ENCODE data around the gene SEMA5A. TPM values are rescaled to one million over a fixed set of nuclear protein-coding genes. Genes with fewer than 3 reads are reported as not detected.

SEMA5A gene
- polyA plus RNA-seq, 6 donors from 2014 or later, result not detected

DNA sequence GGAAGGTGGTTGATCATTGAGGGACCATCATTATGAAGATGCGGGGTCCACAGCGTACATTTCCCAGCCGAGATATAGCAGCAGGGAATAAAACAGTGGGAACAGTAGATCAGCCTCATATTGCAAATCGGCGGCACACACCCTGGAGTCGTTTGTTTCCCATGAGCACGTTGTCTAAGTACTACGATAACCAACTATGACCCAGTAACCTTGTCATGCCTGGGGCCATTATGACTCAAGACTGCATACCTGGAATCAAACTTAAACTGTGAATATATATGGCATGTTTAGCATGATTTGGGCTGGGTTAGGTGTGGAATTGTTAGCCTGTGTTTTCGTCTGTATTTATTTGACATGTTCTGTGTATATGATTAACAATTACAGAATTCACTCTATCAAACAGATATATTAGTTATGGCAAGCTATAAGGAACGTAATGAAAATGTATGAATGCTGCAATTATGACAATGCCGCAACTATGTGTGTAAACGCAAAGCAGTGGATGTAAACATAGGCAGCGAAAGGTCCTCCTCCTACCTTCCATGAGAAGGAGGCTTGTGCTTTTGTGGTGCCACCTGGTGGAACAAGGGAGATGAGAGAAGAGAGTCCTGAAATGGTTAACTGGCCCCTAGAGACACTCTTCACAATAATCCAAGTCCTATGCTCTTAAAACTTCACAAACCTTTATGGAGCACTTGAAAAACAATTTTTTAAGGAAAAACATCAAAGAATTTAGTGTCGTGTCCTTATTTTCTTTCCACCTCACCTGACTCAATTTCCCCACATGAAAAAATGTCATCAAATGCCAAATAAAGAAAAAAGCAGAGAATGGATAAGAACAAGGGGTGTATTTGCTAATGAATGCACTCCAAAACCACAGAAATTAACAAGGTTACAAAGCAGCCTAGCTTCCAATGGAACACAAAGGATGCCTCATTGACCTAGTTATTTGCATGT is 47.1 kb downstream of the SEMA5A start:
- Mint-ChIP-seq H3K9me3 (peaks cover 0 to 5% (median 0%) of the 10 kb centered on the region in 7 donors), H3K27ac (peak overlapping the region in 1 of 6 donors; percentile 41), H3K4me3 (no peak overlapping the region), H3K27me3 (no peaks in the 10 kb centered on the region), H3K4me1 (no peaks in the 10 kb centered on the region), H3K36me3 (no peaks in the 10 kb centered on the region)
- ATAC-seq (ENCODE audit: low read depth in 2 of 2) (no peak), DNase-seq (no peak)

- Mint-ChIP-seq H3K4me3 (no peak overlapping the region), H3K27me3 (no peaks in the 10 kb centered on the region), H3K4me1 (no peaks in the 10 kb centered on the region), H3K9me3 (no peaks in the 10 kb centered on the region), H3K27ac (no peak overlapping the region), H3K36me3 (no peaks in the 10 kb centered on the region)
- ATAC-seq (ENCODE audit: low read depth in 2 of 2), result no peak
- no peak for DNase-seq
Measured at GRCh38 chr5:9497347-9497746, 48.5 kb downstream of the SEMA5A start.

- Mint-ChIP-seq H3K36me3 (no peaks in the 10 kb centered on the region), H3K27me3 (no peaks in the 10 kb centered on the region), H3K9me3 (no peaks in the 10 kb centered on the region), H3K27ac (no peak overlapping the region), H3K4me3 (no peak overlapping the region), H3K4me1 (no peaks in the 10 kb centered on the region)
- ATAC-seq (ENCODE audit: low read depth in 2 of 2) (no peak), DNase-seq (no peak)
Measured at GRCh38 chr5:9496801-9497200, 49.1 kb downstream of the SEMA5A start.

DNA sequence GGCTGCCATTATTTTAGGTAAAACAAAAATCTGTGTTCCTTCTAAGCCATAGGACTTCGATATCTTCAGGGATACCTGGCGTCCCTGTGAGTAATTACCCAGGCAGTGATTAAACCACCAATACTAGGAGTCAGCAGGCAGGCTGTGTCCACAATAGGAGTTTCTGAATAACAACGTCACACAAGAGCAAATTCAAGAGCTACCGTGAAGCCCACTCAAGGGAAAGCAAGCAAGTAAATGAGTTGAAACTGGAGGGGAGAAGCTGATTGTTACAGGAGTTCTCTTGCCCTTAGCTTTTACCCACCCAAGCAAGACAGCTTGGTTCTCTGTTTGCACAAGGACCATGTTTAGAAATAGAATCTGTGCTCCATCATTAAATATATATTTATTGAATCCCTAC is 50.8 kb downstream of the SEMA5A start:
- ATAC-seq (ENCODE audit: low read depth in 2 of 2) (no peak), DNase-seq (no peak)
- Mint-ChIP-seq H3K4me1 (no peaks in the 10 kb centered on the region), H3K27ac (no peak overlapping the region), H3K9me3 (no peaks in the 10 kb centered on the region), H3K4me3 (no peak overlapping the region), H3K36me3 (no peaks in the 10 kb centered on the region), H3K27me3 (no peaks in the 10 kb centered on the region)

- ATAC-seq (ENCODE audit: low read depth in 2 of 2) (no peak), DNase-seq (no peak)
- no peaks in the 10 kb centered on the region for H3K9me3 Mint-ChIP-seq
- no peak overlapping the region for H3K27ac Mint-ChIP-seq
- H3K4me3 Mint-ChIP-seq, result peak overlapping the region in 1 of 8 donors; percentile 7
- no peaks in the 10 kb centered on the region for H3K36me3 Mint-ChIP-seq
- no peaks in the 10 kb centered on the region for H3K4me1 Mint-ChIP-seq
- no peaks in the 10 kb centered on the region for H3K27me3 Mint-ChIP-seq
Measured at GRCh38 chr5:9494301-9494700, 51.6 kb downstream of the SEMA5A start.

DNA sequence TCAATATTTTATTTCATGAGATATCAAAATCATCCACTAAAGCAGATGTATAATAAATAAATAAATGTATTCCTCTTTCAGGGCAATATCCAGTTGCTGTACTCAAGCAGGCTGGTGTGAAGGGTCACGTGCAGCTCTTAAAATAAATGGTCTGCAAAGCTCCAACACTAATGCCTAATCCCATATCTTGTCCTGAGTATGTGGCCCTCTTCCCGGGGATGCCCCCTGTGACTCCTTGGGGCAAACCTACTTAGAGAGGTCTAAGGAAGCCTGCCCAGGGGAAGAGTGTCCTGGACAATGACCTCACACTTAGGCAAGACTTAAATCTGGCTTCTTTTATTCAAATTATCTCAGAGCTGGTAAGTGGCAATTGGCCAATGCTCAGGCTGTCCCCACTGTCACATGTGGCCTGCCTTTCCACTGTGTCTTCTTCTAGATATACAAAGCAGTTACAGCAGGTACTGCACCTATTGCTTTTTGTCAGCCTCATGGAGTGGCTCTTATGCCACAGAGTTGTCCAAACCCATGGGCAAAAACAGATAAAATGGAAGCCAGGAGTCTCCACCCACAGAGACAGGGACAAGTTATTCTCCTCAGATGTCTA is 55.3 kb downstream of the SEMA5A start:
- no peaks in the 10 kb centered on the region for H3K4me1 Mint-ChIP-seq
- H3K9me3 Mint-ChIP-seq, result peaks cover 0 to 10% (median 4%) of the 10 kb centered on the region in 7 donors
- H3K27ac Mint-ChIP-seq, result no peak overlapping the region
- DNase-seq (no peak), ATAC-seq (ENCODE audit: low read depth in 2 of 2) (no peak)
- H3K27me3 Mint-ChIP-seq, result no peaks in the 10 kb centered on the region
- no peak overlapping the region for H3K4me3 Mint-ChIP-seq
- H3K36me3 Mint-ChIP-seq, result no peaks in the 10 kb centered on the region

DNA sequence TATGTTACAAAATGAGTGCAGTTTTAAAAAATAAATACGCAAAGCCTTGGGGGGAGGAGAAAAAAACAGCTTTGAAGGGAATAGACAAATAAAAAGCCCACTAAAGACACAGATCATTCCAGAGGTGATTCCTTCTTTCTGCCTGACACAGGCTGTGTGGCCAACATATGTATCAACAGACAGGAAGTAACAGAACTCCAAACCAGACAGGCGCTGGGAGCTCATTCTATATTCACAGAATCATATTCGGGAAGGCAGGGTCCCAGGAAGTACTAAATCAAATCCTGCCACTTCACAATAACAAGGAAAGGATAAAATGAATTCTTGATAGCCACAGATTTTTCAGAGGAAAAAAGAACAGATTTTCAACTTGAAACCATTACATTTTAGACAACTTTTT is 62.1 kb downstream of the SEMA5A start:
- ATAC-seq (ENCODE audit: low read depth in 2 of 2), result no peak
- Mint-ChIP-seq H3K27ac (no peak overlapping the region), H3K4me1 (no peaks in the 10 kb centered on the region), H3K36me3 (no peaks in the 10 kb centered on the region), H3K27me3 (no peaks in the 10 kb centered on the region), H3K9me3 (peaks cover 0 to 31% (median 13%) of the 10 kb centered on the region in 7 donors), H3K4me3 (no peak overlapping the region)
- DNase-seq, result no peak

DNA sequence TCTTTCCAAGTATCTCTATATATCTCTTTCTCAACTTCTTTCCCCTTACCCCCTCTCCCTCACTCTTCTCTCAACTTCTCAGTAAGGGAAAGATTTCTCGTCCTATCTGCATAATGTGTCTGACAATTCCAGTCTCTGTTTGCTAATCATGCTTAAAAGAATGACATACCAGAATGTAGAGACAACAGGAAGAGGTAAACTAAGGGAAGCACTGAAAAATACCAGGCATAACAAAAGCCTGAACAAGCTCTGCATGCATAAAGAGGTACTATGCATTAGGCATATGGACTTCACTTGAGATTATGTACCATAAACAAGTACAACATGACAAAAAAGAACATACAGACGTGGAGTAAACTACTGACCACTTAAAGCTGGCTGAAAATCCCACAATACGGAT is 62.6 kb downstream of the SEMA5A start:
- no peaks in the 10 kb centered on the region for H3K27me3 Mint-ChIP-seq
- H3K9me3 Mint-ChIP-seq, result peaks cover 0 to 36% (median 18%) of the 10 kb centered on the region in 7 donors
- ATAC-seq (ENCODE audit: low read depth in 2 of 2) (no peak), DNase-seq (no peak)
- H3K4me3 Mint-ChIP-seq, result no peak overlapping the region
- peak overlapping the region in 1 of 6 donors; percentile 51 for H3K27ac Mint-ChIP-seq
- no peaks in the 10 kb centered on the region for H3K36me3 Mint-ChIP-seq
- no peaks in the 10 kb centered on the region for H3K4me1 Mint-ChIP-seq

- H3K27me3 Mint-ChIP-seq, result no peaks in the 10 kb centered on the region
- H3K27ac Mint-ChIP-seq, result no peak overlapping the region
- peaks cover 0 to 6% of the 10 kb centered on the region in 2 donors for H3K36me3 Mint-ChIP-seq
- H3K4me1 Mint-ChIP-seq, result no peaks in the 10 kb centered on the region
- peaks cover 3 to 44% (median 22%) of the 10 kb centered on the region in 7 donors for H3K9me3 Mint-ChIP-seq
- ATAC-seq (ENCODE audit: low read depth in 2 of 2), result no peak
- DNase-seq, result no peak
- H3K4me3 Mint-ChIP-seq, result no peak overlapping the region
Measured at GRCh38 chr5:9482381-9482780, 63.5 kb downstream of the SEMA5A start.

DNA sequence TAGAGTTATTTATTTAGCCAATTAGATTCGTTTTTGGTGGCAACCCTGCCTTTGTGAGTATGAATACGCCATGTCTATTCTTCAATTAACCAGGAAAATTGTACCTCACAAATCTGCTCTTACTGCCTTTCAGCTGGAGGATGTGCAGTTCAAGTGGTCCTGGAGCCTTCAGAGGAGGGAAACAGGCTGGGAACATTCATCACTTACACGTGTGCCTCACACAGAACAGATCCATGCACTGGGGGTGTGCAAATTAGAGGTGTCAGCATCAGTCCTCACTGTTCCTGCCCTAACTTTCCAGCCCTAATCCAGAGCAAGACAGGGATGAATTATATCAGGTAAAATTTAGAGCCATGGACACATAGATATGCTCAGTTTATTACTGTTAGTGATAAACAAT is 65.4 kb downstream of the SEMA5A start:
- Mint-ChIP-seq H3K4me3 (no peak overlapping the region), H3K9me3 (peaks cover 12 to 43% (median 27%) of the 10 kb centered on the region in 7 donors), H3K27me3 (no peaks in the 10 kb centered on the region), H3K27ac (no peak overlapping the region), H3K36me3 (peaks cover 0 to 9% of the 10 kb centered on the region in 2 donors), H3K4me1 (no peaks in the 10 kb centered on the region)
- no peak for ATAC-seq (ENCODE audit: low read depth in 2 of 2)
- DNase-seq, result no peak

GRCh38 chr5:9479990-9480389 is 65.9 kb downstream of the SEMA5A start:
- H3K27ac Mint-ChIP-seq, result no peak overlapping the region
- peaks cover 15 to 42% (median 26%) of the 10 kb centered on the region in 7 donors for H3K9me3 Mint-ChIP-seq
- no peak overlapping the region for H3K4me3 Mint-ChIP-seq
- no peaks in the 10 kb centered on the region for H3K4me1 Mint-ChIP-seq
- H3K27me3 Mint-ChIP-seq, result no peaks in the 10 kb centered on the region
- ATAC-seq (ENCODE audit: low read depth in 2 of 2) (no peak), DNase-seq (no peak)
- H3K36me3 Mint-ChIP-seq, result peaks cover 0 to 14% of the 10 kb centered on the region in 2 donors

DNA sequence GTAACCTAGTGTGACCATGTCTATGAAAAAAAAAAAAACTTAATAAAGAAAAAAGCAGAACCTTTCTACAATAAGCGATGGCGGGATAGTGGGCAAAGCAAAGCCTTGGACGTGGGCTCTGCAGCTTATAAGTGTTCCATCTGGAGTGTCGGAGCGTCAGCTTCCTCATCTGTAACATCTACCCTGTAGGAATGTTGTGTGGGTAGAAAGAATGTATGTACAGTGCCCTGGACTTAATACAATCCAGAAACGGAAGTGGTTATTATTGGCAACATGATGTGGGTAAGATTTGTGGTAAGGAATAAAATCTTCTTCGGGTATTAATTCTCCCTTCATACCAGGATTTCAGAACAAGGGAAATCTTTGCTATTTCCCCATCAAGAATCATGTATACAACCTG is 66.5 kb downstream of the SEMA5A start:
- H3K36me3 Mint-ChIP-seq, result peaks cover 0 to 16% of the 10 kb centered on the region in 2 donors
- no peak for DNase-seq
- no peak overlapping the region for H3K4me3 Mint-ChIP-seq
- H3K4me1 Mint-ChIP-seq, result no peaks in the 10 kb centered on the region
- no peak overlapping the region for H3K27ac Mint-ChIP-seq
- no peaks in the 10 kb centered on the region for H3K27me3 Mint-ChIP-seq
- ATAC-seq (ENCODE audit: low read depth in 2 of 2), result no peak
- peaks cover 15 to 48% (median 27%) of the 10 kb centered on the region in 7 donors for H3K9me3 Mint-ChIP-seq

GRCh38 chr5:9477537-9477936 is 68.3 kb downstream of the SEMA5A start:
- Mint-ChIP-seq H3K9me3 (peaks cover 18 to 52% (median 29%) of the 10 kb centered on the region in 7 donors), H3K36me3 (peaks cover 0 to 16% of the 10 kb centered on the region in 2 donors), H3K27ac (no peak overlapping the region), H3K4me3 (no peak overlapping the region), H3K4me1 (no peaks in the 10 kb centered on the region), H3K27me3 (no peaks in the 10 kb centered on the region)
- no peak for DNase-seq
- ATAC-seq (ENCODE audit: low read depth in 2 of 2), result no peak
